ENCODE results near the gene MBNL3.

The MBNL3 gene

GRCh38 chrX:132425744-132426318 lies 63.0 kb downstream of the MBNL3 start:
- H3K4me1 ChIP-seq (ENCODE audit: low read length) = peaks cover 31% of the 10 kb centered on the region
- no peak overlapping the region for H3K9ac ChIP-seq (ENCODE audit: low read length)
- no peaks in the 10 kb centered on the region for H3K79me2 ChIP-seq (ENCODE audit: low read length)
- H3K36me3 ChIP-seq (replicated peaks; ENCODE audit: low read depth, low read length) = no peaks in the 10 kb centered on the region
- no peaks in the 10 kb centered on the region for H3K27me3 ChIP-seq (ENCODE audit: low read depth, low read length)
- H2AFZ ChIP-seq (ENCODE audit: low read depth, low read length) = no peak overlapping the region
- H3K9me3 ChIP-seq (ENCODE audit: insufficient read depth, low read length) = no peaks in the 10 kb centered on the region
- H3K4me2 ChIP-seq (ENCODE audit: low read length) = peak overlapping the region; percentile 80
- peak overlapping the region; percentile 48 for H3K4me3 ChIP-seq (ENCODE audit: low read length)
- TF ChIP-seq CTCF (IDR thresholded peaks at IDR 0.05; ENCODE audit: low read depth, low read length) (no peak), EZH2phosphoT487 (IDR thresholded peaks at IDR 0.05; ENCODE audit: low read depth) (no peak)
- no peaks in the 10 kb centered on the region for H4K20me1 ChIP-seq (ENCODE audit: insufficient read depth, low read length)
- H3K27ac ChIP-seq (ENCODE audit: low read length) = peak overlapping the region; percentile 62

GRCh38 chrX:132423323-132423722 lies 65.5 kb downstream of the MBNL3 start:
- Histone ChIP-seq H3K4me1 (ENCODE audit: low read length) (peaks cover 31% of the 10 kb centered on the region), H3K4me3 (ENCODE audit: low read length) (no peak overlapping the region), H3K36me3 (replicated peaks; ENCODE audit: low read depth, low read length) (no peaks in the 10 kb centered on the region), H4K20me1 (ENCODE audit: insufficient read depth, low read length) (no peaks in the 10 kb centered on the region), H3K27me3 (ENCODE audit: low read depth, low read length) (no peaks in the 10 kb centered on the region), H3K9ac (ENCODE audit: low read length) (no peak overlapping the region), H3K9me3 (ENCODE audit: insufficient read depth, low read length) (no peaks in the 10 kb centered on the region), H2AFZ (ENCODE audit: low read depth, low read length) (no peak overlapping the region), H3K79me2 (ENCODE audit: low read length) (no peaks in the 10 kb centered on the region), H3K27ac (ENCODE audit: low read length) (no peak overlapping the region), H3K4me2 (ENCODE audit: low read length) (no peak overlapping the region)
- no peak for TF ChIP-seq CTCF (IDR thresholded peaks at IDR 0.05; ENCODE audit: low read depth, low read length)
- TF ChIP-seq EZH2phosphoT487 (IDR thresholded peaks at IDR 0.05; ENCODE audit: low read depth) = no peak

- Histone ChIP-seq H4K20me1 (ENCODE audit: insufficient read depth, low read length) (no peaks in the 10 kb centered on the region), H3K4me2 (ENCODE audit: low read length) (no peak overlapping the region), H2AFZ (ENCODE audit: low read depth, low read length) (no peak overlapping the region), H3K4me3 (ENCODE audit: low read length) (no peak overlapping the region), H3K27ac (ENCODE audit: low read length) (no peak overlapping the region), H3K9me3 (ENCODE audit: insufficient read depth, low read length) (no peaks in the 10 kb centered on the region), H3K4me1 (ENCODE audit: low read length) (peaks cover 26% of the 10 kb centered on the region), H3K9ac (ENCODE audit: low read length) (no peak overlapping the region), H3K36me3 (replicated peaks; ENCODE audit: low read depth, low read length) (no peaks in the 10 kb centered on the region), H3K79me2 (ENCODE audit: low read length) (no peaks in the 10 kb centered on the region), H3K27me3 (ENCODE audit: low read depth, low read length) (no peaks in the 10 kb centered on the region)
- TF ChIP-seq CTCF (IDR thresholded peaks at IDR 0.05; ENCODE audit: low read depth, low read length) (no peak), EZH2phosphoT487 (IDR thresholded peaks at IDR 0.05; ENCODE audit: low read depth) (no peak)
Observed at GRCh38 chrX:132415012-132415411, 73.8 kb downstream of the MBNL3 start.

- Histone ChIP-seq H3K36me3 (replicated peaks; ENCODE audit: low read depth, low read length) (no peaks in the 10 kb centered on the region), H3K27ac (ENCODE audit: low read length) (no peak overlapping the region), H3K9ac (ENCODE audit: low read length) (no peak overlapping the region), H3K9me3 (ENCODE audit: insufficient read depth, low read length) (no peaks in the 10 kb centered on the region), H3K4me3 (ENCODE audit: low read length) (no peak overlapping the region), H3K79me2 (ENCODE audit: low read length) (no peaks in the 10 kb centered on the region), H3K4me1 (ENCODE audit: low read length) (peaks cover 32% of the 10 kb centered on the region), H2AFZ (ENCODE audit: low read depth, low read length) (no peak overlapping the region), H4K20me1 (ENCODE audit: insufficient read depth, low read length) (no peaks in the 10 kb centered on the region), H3K4me2 (ENCODE audit: low read length) (no peak overlapping the region), H3K27me3 (ENCODE audit: low read depth, low read length) (no peaks in the 10 kb centered on the region)
- TF ChIP-seq EZH2phosphoT487 (IDR thresholded peaks at IDR 0.05; ENCODE audit: low read depth) (no peak), CTCF (IDR thresholded peaks at IDR 0.05; ENCODE audit: low read depth, low read length) (no peak)
Observed at GRCh38 chrX:132414404-132414803, 74.4 kb downstream of the MBNL3 start.

All from OCI-LY3 (cell line).